ENCODE results near the gene ZNF398.

GRCh38 chr7:149229526-149229925 is 82.3 kb downstream of the ZNF398 start:
- TF ChIP-seq POLR2A (IDR thresholded peaks at IDR 0.05), result peak; percentile 9
- TF ChIP-seq CTCF (IDR thresholded peaks at IDR 0.05), result no peak
- TF ChIP-seq EP300 (IDR thresholded peaks at IDR 0.05; ENCODE audit: low read depth), result no peak

Data from transverse colon (tissue), 3 donors.